ENCODE data around the gene METTL26. TPM values are rescaled to one million over a fixed set of nuclear protein-coding genes. Genes with fewer than 3 reads are reported as not detected.

The METTL26 gene
- total RNA-seq, 3 donors from 2014 or later: 40.3 to 52.4 (median 50.0) TPM

DNA sequence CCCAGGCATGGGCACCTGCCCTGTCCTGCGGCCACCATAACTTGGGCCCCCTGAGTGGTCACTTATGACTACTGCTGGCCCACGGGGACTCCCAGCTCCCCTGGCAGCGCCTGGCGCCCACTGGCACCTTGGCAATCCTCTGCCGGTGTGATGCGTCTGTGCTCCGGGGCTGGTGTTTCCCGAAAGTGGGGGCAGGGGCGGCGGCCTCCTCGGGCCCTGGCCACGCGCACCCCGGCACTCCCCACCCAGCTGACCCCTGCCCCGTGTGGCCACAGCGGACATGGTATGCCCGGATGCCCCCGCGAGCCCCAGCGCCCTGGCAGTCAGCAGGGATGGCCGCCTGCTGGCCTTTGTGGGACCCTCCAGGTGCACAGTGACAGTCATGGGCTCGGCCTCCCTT, 21.4 kb upstream of the METTL26 start:
- intact Hi-C loops (cut with DNase I, micrococcal nuclease): loop anchor here in 1 of 2 donors (10.0 kb wide), 1 partner anchor 63 kb away; the partner anchor contains the start of gene RAB40C
- Histone ChIP-seq H3K9me3 (no peaks in the 10 kb centered on the region), H3K4me3 (no peak overlapping the region), H3K4me1 (ENCODE audit: low read depth) (peaks cover 12% of the 10 kb centered on the region), H3K36me3 (ENCODE audit: low read depth) (no peaks in the 10 kb centered on the region)
- TF ChIP-seq, protein P1, sequence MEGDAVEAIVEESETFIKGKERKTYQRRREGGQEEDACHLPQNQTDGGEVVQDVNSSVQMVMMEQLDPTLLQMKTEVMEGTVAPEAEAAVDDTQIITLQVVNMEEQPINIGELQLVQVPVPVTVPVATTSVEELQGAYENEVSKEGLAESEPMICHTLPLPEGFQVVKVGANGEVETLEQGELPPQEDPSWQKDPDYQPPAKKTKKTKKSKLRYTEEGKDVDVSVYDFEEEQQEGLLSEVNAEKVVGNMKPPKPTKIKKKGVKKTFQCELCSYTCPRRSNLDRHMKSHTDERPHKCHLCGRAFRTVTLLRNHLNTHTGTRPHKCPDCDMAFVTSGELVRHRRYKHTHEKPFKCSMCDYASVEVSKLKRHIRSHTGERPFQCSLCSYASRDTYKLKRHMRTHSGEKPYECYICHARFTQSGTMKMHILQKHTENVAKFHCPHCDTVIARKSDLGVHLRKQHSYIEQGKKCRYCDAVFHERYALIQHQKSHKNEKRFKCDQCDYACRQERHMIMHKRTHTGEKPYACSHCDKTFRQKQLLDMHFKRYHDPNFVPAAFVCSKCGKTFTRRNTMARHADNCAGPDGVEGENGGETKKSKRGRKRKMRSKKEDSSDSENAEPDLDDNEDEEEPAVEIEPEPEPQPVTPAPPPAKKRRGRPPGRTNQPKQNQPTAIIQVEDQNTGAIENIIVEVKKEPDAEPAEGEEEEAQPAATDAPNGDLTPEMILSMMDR (IDR thresholded peaks at IDR 0.05): no peak
- ATAC-seq (no peak), DNase-seq (no peak)

DNA sequence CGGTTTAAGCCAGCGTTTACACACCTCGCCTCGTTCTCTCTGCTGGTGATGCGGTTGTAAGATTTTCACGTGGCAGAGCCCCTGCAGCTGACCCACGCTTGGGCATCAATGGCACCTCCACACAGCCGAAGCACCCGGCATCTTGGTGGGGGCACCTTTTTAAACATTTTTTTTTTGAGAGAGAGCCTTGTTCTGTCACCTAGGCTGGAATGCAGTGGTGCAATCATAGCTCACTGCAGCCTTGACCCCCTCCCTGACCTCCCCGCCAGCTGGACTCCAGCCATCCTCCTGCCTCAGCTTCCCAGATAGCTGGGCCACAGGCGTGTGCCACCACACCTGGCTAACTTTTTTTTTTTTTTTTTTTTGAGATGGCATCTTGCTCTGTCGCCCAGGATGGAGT, 17.9 kb upstream of the METTL26 start:
- Histone ChIP-seq H3K36me3 (ENCODE audit: low read depth) (no peaks in the 10 kb centered on the region), H3K4me1 (ENCODE audit: low read depth) (peaks cover 8% of the 10 kb centered on the region), H3K4me3 (no peak overlapping the region), H3K9me3 (no peaks in the 10 kb centered on the region)
- TF ChIP-seq, protein P1 (IDR thresholded peaks at IDR 0.05): no peak
- DNase-seq: no peak
- no peak for ATAC-seq
- intact Hi-C loops (cut with DNase I, micrococcal nuclease): loop anchor here in 1 of 2 donors (10.0 kb wide), 1 partner anchor 59 kb away; the partner anchor contains the start of gene RAB40C

- intact Hi-C loops (cut with DNase I, micrococcal nuclease): loop anchor here in 1 of 2 donors (10.0 kb wide), 1 partner anchor 58 kb away; the partner anchor contains the start of gene RAB40C
- ATAC-seq (no peak), DNase-seq (no peak)
- Histone ChIP-seq H3K4me3 (no peak overlapping the region), H3K9me3 (no peaks in the 10 kb centered on the region), H3K4me1 (ENCODE audit: low read depth) (peaks cover 16% of the 10 kb centered on the region), H3K36me3 (ENCODE audit: low read depth) (no peaks in the 10 kb centered on the region)
- TF ChIP-seq, protein P1 (IDR thresholded peaks at IDR 0.05): no peak
These were observed 16.6 kb upstream of the METTL26 start for GRCh38 chr16:652454-653305.

- intact Hi-C loops (cut with DNase I, micrococcal nuclease): loop anchor here in 1 of 2 donors (10.0 kb wide), 1 partner anchor 57 kb away; the partner anchor contains the start of gene RAB40C
- Histone ChIP-seq H3K36me3 (ENCODE audit: low read depth) (no peaks in the 10 kb centered on the region), H3K9me3 (no peaks in the 10 kb centered on the region), H3K4me1 (ENCODE audit: low read depth) (peaks cover 24% of the 10 kb centered on the region), H3K4me3 (no peak overlapping the region)
- ATAC-seq (no peak), DNase-seq (no peak)
- TF ChIP-seq, protein P1 (IDR thresholded peaks at IDR 0.05): no peak
These were observed 15.7 kb upstream of the METTL26 start for GRCh38 chr16:651844-652243.

DNA sequence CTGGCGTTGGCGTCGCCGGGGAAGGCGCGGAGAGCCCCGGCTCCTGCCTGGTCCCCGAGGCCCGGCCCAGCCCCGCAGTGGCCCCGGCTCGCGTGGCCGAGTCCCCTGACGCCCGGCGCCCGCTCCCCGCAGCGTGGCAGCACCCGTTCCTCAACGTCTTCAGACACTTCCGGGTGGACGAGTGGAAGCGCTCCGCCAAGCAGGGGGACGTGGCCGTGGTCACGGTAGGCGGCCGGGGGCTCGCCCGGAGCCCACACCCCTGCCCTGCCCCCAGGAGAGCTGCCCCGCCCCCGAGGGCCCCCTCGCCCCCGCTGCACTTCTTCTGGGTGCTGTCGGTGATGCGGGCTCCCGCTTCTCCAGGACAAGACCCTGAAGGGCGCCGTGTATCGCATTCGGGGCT, 13.5 kb upstream of the METTL26 start:
- intact Hi-C loops (cut with DNase I, micrococcal nuclease): loop anchor here in 1 of 2 donors (10.0 kb wide), 1 partner anchor 55 kb away; the partner anchor contains the start of gene RAB40C
- H3K9me3 ChIP-seq: no peaks in the 10 kb centered on the region
- H3K36me3 ChIP-seq (ENCODE audit: low read depth): no peaks in the 10 kb centered on the region
- DNase-seq (peak in 1 of 3 donors; percentile 58), ATAC-seq (no peak)
- H3K4me3 ChIP-seq: peak overlapping the region; percentile 25
- TF ChIP-seq, protein P1 (IDR thresholded peaks at IDR 0.05): no peak
- H3K4me1 ChIP-seq (ENCODE audit: low read depth): peaks cover 44% of the 10 kb centered on the region

Data from mucosa of descending colon (tissue), 3 donors.